ENCODE data around the gene ATP6V0C. TPM values are rescaled to one million over a fixed set of nuclear protein-coding genes. Genes with fewer than 3 reads are reported as not detected.

The ATP6V0C gene
- total RNA-seq, 1 donor from 2014 or later, result 311 TPM

DNA sequence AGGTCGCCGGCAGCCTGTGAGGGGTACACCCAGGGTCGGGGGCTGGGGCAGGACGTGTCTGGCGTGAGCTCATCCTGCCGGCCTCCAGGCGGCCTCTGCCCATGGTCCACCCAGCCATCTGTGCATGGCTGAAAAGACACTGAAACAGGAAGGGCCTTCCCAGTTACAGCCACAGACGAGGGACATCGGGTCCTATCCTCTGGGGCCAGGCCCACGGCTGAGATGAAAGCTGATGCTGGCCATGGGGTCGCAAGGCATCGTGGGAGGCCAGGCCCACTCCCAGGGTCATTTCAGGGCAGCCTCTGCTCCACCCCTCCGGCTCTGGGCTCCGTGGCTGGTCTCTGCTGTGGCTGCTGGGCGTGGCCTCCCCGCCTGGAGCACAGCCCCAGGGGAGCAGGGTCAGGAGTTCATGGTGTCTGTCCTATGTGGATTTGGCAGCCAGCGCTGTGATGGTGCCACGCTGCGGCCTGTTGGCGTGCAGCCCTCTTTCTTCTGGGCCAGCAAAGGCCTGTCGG, 16.6 kb upstream of the ATP6V0C start:
- H2AFZ ChIP-seq (ENCODE audit: low read depth, low read length), result no peak overlapping the region
- Mint-ChIP-seq H3K4me3 (ENCODE audit: unreplicated experiment) (no peak overlapping the region), H3K36me3 (ENCODE audit: low read depth, unreplicated experiment) (peaks cover 5% of the 10 kb centered on the region)

DNA sequence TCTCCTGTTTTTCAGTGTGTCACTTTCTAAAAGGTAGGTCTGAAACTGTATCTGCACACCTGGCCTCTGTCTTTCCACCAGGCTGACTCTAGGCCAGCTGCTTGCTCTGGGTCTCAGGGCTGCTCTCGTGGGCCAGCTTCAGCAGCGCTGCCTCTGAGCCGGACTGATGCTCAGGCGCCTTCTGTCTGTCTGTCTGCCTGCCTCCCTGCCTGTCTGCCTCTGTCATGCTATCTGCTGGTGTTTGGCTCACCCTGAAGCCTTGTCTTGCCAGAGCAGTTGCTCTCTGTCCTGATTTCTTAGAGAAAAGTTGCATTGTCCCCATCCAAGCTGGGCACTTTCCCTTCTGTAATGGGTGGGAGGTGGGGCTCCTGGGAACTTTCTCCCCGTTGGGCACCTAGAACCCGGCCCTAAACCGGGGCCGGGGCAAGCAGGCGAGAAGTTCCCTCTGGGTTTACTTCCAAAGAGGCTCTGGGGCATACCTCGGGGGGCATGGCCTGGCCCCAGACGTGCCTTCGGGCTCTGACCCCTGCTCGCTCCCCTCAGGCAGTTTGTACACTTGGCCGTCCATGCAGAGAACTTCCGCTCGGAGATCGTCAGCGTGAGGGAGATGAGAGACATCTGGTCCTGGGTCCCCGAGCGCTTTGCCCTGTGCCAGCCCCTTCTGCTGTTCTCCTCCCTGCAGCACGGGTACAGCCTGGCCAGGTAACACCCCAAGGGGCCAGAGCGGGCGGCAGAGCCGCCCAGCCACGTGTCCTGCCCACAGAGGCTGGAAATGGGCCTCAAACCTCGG, 15.9 kb upstream of the ATP6V0C start:
- Histone ChIP-seq H3K36me3 (ENCODE audit: insufficient read depth, low read length) (no peaks in the 10 kb centered on the region), H3K79me2 (ENCODE audit: insufficient read depth, low read length) (no peaks in the 10 kb centered on the region), H3K27ac (ENCODE audit: low read depth, low read length) (no peak overlapping the region), H3K9me3 (ENCODE audit: insufficient read depth, low read depth, low read length) (no peaks in the 10 kb centered on the region), H3K4me2 (ENCODE audit: low read length) (no peak overlapping the region), H3K4me3 (ENCODE audit: insufficient read depth, low read depth, low read length) (no peak overlapping the region), H4K20me1 (ENCODE audit: insufficient read depth, low read length) (peaks cover 19% of the 10 kb centered on the region), H3K4me1 (ENCODE audit: insufficient read depth, low read length) (peaks cover 7% of the 10 kb centered on the region), H3K9ac (ENCODE audit: low read length) (no peak overlapping the region), H2AFZ (ENCODE audit: low read depth, low read length) (no peak overlapping the region), H3K27me3 (ENCODE audit: insufficient read depth, low read length) (no peaks in the 10 kb centered on the region)
- no peak for DNase-seq (ENCODE audit: low read depth)
- FAIRE-seq, result no peak
- Mint-ChIP-seq H3K4me1 (ENCODE audit: low read depth, unreplicated experiment) (peaks cover 6% of the 10 kb centered on the region), H3K4me3 (ENCODE audit: unreplicated experiment) (no peak overlapping the region), H3K9me3 (ENCODE audit: unreplicated experiment) (no peaks in the 10 kb centered on the region), H3K27me3 (ENCODE audit: low read depth, unreplicated experiment) (no peaks in the 10 kb centered on the region), H3K36me3 (ENCODE audit: low read depth, unreplicated experiment) (peaks cover 5% of the 10 kb centered on the region), H3K27ac (ENCODE audit: unreplicated experiment) (no peak overlapping the region)
- TF ChIP-seq, protein P1, sequence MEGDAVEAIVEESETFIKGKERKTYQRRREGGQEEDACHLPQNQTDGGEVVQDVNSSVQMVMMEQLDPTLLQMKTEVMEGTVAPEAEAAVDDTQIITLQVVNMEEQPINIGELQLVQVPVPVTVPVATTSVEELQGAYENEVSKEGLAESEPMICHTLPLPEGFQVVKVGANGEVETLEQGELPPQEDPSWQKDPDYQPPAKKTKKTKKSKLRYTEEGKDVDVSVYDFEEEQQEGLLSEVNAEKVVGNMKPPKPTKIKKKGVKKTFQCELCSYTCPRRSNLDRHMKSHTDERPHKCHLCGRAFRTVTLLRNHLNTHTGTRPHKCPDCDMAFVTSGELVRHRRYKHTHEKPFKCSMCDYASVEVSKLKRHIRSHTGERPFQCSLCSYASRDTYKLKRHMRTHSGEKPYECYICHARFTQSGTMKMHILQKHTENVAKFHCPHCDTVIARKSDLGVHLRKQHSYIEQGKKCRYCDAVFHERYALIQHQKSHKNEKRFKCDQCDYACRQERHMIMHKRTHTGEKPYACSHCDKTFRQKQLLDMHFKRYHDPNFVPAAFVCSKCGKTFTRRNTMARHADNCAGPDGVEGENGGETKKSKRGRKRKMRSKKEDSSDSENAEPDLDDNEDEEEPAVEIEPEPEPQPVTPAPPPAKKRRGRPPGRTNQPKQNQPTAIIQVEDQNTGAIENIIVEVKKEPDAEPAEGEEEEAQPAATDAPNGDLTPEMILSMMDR (IDR thresholded peaks at IDR 0.05; ENCODE audit: insufficient read depth, low read depth, low read length), result no peak
- no peak for TF ChIP-seq EZH2 (IDR thresholded peaks at IDR 0.05; ENCODE audit: insufficient read depth, low read length)

More for the DNA sequence above, 16.6 kb upstream of the ATP6V0C start:
- H3K4me3 ChIP-seq (ENCODE audit: insufficient read depth, low read depth, low read length), result no peak overlapping the region
- FAIRE-seq (no peak), DNase-seq (ENCODE audit: low read depth) (no peak)
- no peaks in the 10 kb centered on the region for H3K27me3 ChIP-seq (ENCODE audit: insufficient read depth, low read length)
- no peaks in the 10 kb centered on the region for H3K9me3 ChIP-seq (ENCODE audit: insufficient read depth, low read depth, low read length)
- no peak overlapping the region for H3K27ac ChIP-seq (ENCODE audit: low read depth, low read length)
- Mint-ChIP-seq H3K27ac (ENCODE audit: unreplicated experiment) (no peak overlapping the region), H3K9me3 (ENCODE audit: unreplicated experiment) (no peaks in the 10 kb centered on the region), H3K4me1 (ENCODE audit: low read depth, unreplicated experiment) (no peaks in the 10 kb centered on the region), H3K27me3 (ENCODE audit: low read depth, unreplicated experiment) (no peaks in the 10 kb centered on the region)
- peaks cover 12% of the 10 kb centered on the region for H4K20me1 ChIP-seq (ENCODE audit: insufficient read depth, low read length)
- H3K79me2 ChIP-seq (ENCODE audit: insufficient read depth, low read length), result no peaks in the 10 kb centered on the region
- H3K4me2 ChIP-seq (ENCODE audit: low read length), result no peak overlapping the region
- H3K4me1 ChIP-seq (ENCODE audit: insufficient read depth, low read length), result no peaks in the 10 kb centered on the region
- H3K36me3 ChIP-seq (ENCODE audit: insufficient read depth, low read length), result no peaks in the 10 kb centered on the region
- TF ChIP-seq, protein P1 (IDR thresholded peaks at IDR 0.05; ENCODE audit: insufficient read depth, low read depth, low read length), result no peak
- TF ChIP-seq EZH2 (IDR thresholded peaks at IDR 0.05; ENCODE audit: insufficient read depth, low read length), result no peak
- H3K9ac ChIP-seq (ENCODE audit: low read length), result no peak overlapping the region
